ENCODE data around the gene ZC3H4. TPM values are rescaled to one million over a fixed set of nuclear protein-coding genes. Genes with fewer than 3 reads are reported as not detected.
A peak's percentile ranks its signal among the peaks of the same experiment; 100 is the strongest.

ZC3H4 gene
- total RNA-seq, 4 donors from 2014 or later, result 25.5 to 40.4 (median 34.2) TPM

- Histone ChIP-seq H3K9me3 (no peaks in the 10 kb centered on the region), H3K27ac (peak overlapping the region in 3 of 4 donors; percentile 70 to 80 (median 74)), H3K4me1 (peaks cover 0 to 53% (median 39%) of the 10 kb centered on the region in 4 donors), H3K4me3 (no peak overlapping the region), H3K27me3 (no peaks in the 10 kb centered on the region), H3K36me3 (peaks cover 2 to 54% (median 11%) of the 10 kb centered on the region in 3 donors)
- no peak for TF ChIP-seq CTCF (IDR thresholded peaks at IDR 0.05)
- TF ChIP-seq POLR2A (IDR thresholded peaks at IDR 0.05), result no peak
- no peak for TF ChIP-seq EP300 (IDR thresholded peaks at IDR 0.05)
- no peak for DNase-seq (ENCODE audit: low spot score in 2 of 2)
- 31 to 42% methylated on average over 5 of the region's 5 CpGs for WGBS, 2 donors
Measured at GRCh38 chr19:47093254-47093653, 20.3 kb downstream of the ZC3H4 start.

- Histone ChIP-seq H3K9me3 (no peaks in the 10 kb centered on the region), H3K36me3 (peaks cover 4 to 88% (median 13%) of the 10 kb centered on the region in 3 donors), H3K4me1 (peaks cover 0 to 19% (median 11%) of the 10 kb centered on the region in 4 donors), H3K4me3 (no peak overlapping the region), H3K27ac (peak overlapping the region in 1 of 4 donors; percentile 65), H3K27me3 (no peaks in the 10 kb centered on the region)
- DNase-seq (ENCODE audit: low spot score in 2 of 2), result no peak
- WGBS, 2 donors, result 92 to 94% methylated on average over 21 of the region's 21 CpGs
- TF ChIP-seq EP300 (IDR thresholded peaks at IDR 0.05), result no peak
- no peak for TF ChIP-seq CTCF (IDR thresholded peaks at IDR 0.05)
- TF ChIP-seq POLR2A (IDR thresholded peaks at IDR 0.05), result no peak
Measured at GRCh38 chr19:47089767-47090350, 23.7 kb downstream of the ZC3H4 start.

- Histone ChIP-seq H3K4me1 (no peaks in the 10 kb centered on the region), H3K27me3 (no peaks in the 10 kb centered on the region), H3K27ac (no peak overlapping the region), H3K36me3 (peaks cover 7 to 100% (median 26%) of the 10 kb centered on the region in 3 donors), H3K4me3 (no peak overlapping the region), H3K9me3 (no peaks in the 10 kb centered on the region)
- TF ChIP-seq EP300 (IDR thresholded peaks at IDR 0.05) (no peak), CTCF (IDR thresholded peaks at IDR 0.05) (no peak), POLR2A (IDR thresholded peaks at IDR 0.05) (no peak)
- WGBS, 2 donors, result 89 to 96% methylated on average over 17 of the region's 17 CpGs
- no peak for DNase-seq (ENCODE audit: low spot score in 2 of 2)
Measured at GRCh38 chr19:47086280-47086679, 27.3 kb downstream of the ZC3H4 start.

GRCh38 chr19:47084879-47085439 lies 28.6 kb downstream of the ZC3H4 start:
- Histone ChIP-seq H3K36me3 (peaks cover 8 to 99% (median 25%) of the 10 kb centered on the region in 3 donors), H3K4me3 (no peak overlapping the region), H3K27me3 (no peaks in the 10 kb centered on the region), H3K9me3 (no peaks in the 10 kb centered on the region), H3K4me1 (peaks cover 0 to under 1% (median 0%) of the 10 kb centered on the region in 4 donors), H3K27ac (no peak overlapping the region)
- DNase-seq (ENCODE audit: low spot score in 2 of 2), result no peak
- 93 to 94% methylated on average over 24 of the region's 24 CpGs for WGBS, 2 donors
- no peak for TF ChIP-seq EP300 (IDR thresholded peaks at IDR 0.05)
- no peak for TF ChIP-seq POLR2A (IDR thresholded peaks at IDR 0.05)
- TF ChIP-seq CTCF (IDR thresholded peaks at IDR 0.05), result no peak

- Histone ChIP-seq H3K4me3 (no peak overlapping the region), H3K9me3 (no peaks in the 10 kb centered on the region), H3K4me1 (peaks cover 0 to 6% (median 0%) of the 10 kb centered on the region in 4 donors), H3K27me3 (no peaks in the 10 kb centered on the region), H3K27ac (no peak overlapping the region), H3K36me3 (peaks cover 7 to 87% (median 12%) of the 10 kb centered on the region in 3 donors)
- 95% methylated on average over 5 of the region's 5 CpGs for WGBS, 2 donors
- no peak for DNase-seq (ENCODE audit: low spot score in 2 of 2)
- no peak for TF ChIP-seq EP300 (IDR thresholded peaks at IDR 0.05)
- no peak for TF ChIP-seq POLR2A (IDR thresholded peaks at IDR 0.05)
- no peak for TF ChIP-seq CTCF (IDR thresholded peaks at IDR 0.05)
Measured at GRCh38 chr19:47082493-47082892, 31.1 kb downstream of the ZC3H4 start.

Measured in tibial nerve (tissue), 4 donors.